VCaP (cell line): ENCODE measurements around the gene QPRT.
A peak's percentile ranks its signal among the peaks of the same experiment; 100 is the strongest.
"Not testable (repeated sequence)": the region's sequence is repeated elsewhere in the genome, so short reads cannot be mapped to it uniquely, and the experiment has no call there.

Experiments used
- H3K27ac ChIP-seq: fragments of 450-650 bp; 2 replicates; pipeline ENCODE4 v1.5.1; 2017
- TF ChIP-seq, protein P1 (sequence below): fragments of 450-650 bp; conservative IDR thresholded peaks from 2 replicates; pipeline ENCODE4 v1.5.1; 2017; ENCODE audit warnings: mild to moderate bottlenecking, moderate library complexity

The QPRT gene

DNA sequence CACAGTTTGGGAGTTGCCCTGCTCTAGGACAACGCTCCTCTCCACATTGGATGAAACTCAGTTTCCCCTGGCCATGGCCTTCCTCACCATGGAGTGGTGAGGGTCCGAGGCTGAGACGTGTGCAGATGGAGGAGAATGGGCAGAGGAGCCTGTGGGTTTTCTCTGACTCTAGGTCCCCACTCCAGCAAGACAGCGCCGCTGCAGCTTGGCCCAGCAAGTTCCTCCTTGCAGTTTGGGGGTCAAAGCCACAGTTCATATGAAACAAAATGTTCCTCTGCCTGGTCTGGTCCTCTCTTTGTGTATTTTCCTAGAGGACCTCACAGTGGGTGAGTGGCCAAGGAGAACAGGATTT, 64.5 kb downstream of the QPRT start:
- TF ChIP-seq, protein P1, sequence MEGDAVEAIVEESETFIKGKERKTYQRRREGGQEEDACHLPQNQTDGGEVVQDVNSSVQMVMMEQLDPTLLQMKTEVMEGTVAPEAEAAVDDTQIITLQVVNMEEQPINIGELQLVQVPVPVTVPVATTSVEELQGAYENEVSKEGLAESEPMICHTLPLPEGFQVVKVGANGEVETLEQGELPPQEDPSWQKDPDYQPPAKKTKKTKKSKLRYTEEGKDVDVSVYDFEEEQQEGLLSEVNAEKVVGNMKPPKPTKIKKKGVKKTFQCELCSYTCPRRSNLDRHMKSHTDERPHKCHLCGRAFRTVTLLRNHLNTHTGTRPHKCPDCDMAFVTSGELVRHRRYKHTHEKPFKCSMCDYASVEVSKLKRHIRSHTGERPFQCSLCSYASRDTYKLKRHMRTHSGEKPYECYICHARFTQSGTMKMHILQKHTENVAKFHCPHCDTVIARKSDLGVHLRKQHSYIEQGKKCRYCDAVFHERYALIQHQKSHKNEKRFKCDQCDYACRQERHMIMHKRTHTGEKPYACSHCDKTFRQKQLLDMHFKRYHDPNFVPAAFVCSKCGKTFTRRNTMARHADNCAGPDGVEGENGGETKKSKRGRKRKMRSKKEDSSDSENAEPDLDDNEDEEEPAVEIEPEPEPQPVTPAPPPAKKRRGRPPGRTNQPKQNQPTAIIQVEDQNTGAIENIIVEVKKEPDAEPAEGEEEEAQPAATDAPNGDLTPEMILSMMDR: no peak
- peak overlapping the region; percentile 98 for H3K27ac ChIP-seq

DNA sequence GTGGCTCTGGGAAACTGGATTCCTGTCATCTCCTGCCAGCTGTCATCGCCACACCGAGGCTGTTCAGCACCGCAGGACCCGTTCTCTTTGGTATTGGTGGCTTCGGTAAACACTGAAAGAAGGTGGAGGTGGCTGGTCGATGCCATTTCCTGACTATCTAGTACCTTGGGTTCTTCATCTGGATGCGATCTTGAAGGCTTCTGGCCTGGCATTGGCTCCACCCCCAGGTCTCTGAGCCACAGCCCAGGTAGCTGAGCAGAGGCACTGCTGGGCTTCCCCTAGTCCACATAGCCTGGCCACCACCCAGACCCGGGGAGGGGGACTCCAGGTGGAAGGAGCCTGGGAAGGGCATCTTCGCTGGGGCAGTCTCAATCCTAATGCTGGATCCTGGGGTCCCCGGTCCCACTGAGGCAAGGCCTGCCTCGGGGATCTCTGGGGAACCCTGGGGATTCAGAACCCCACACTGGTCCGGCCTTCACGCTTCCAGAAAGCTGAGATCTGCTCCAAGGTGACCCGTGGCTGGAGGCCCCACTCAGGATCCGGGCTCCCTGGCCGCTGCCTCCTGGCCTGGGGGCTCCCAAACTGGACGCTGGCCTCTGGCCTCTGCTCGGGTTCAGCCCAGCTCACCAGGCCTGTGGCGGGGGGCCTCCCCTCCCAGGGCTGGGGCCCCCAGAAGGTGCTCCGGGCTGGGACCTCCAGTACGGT, 65.0 kb downstream of the QPRT start:
- H3K27ac ChIP-seq: peak overlapping the region; percentile 98
- TF ChIP-seq, protein P1: no peak

DNA sequence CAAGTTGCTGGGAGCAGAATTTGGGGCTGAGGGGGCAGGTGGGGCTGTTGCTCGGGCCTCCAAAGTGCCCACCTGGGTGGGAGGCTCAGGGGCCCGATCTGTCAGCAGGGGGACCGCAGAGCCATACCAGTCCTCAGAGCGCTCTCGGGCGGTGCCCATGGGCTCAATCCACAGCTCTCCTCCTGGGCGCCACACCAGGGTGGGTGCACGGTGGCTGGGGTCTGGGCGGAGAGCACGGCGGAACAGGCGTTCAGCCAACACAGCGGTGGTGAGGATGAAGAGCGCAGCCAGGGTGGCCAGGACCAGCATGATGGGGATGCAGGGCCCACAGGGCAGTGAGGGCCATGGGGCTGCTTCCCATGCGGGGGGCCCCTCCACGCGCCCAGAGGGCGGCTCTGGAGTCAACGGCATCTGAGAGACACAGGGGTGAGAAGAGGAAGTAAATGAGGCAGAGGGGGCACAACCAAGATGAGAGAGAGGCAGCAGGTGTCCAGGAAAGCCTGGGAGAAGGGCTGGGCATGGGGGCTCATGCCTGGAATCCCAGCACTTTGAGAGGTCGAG, 65.6 kb downstream of the QPRT start:
- TF ChIP-seq, protein P1: no peak
- H3K27ac ChIP-seq: peak overlapping the region; percentile 98

DNA sequence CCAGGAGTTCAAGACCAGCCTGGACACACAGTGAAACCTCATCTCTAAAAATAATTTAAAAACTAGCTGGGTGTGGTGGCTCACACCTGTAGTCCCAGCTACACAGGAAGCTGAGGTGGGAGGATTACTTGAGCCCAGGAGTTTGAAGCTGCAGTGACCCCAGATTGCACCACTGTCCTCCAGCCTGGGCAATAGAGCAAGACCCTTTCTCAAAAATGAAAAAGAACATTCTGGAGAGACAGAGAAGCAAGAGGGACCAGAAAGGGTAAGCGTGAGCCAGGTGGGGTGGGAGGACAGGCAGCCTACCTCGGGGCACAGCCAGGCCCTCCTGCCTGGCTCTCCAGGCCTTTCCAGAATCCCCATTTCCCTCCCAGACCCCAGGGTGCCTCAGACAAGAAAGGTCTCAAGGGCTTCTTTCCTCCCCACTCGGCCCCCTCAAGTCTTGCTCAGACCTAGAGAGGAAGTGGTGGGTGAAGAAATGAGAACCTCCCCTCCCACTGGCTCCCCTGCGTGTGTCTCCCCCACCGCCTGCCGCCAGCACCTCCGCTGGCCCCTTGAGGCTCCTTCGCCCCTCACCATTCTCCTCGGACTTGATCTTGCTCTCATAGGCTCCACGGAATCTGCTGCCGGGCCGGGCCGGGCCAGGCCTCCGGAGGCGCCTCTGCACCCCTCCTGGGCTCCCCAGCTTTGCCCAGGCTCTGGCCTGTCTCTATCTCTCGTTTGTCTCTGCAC, 66.3 kb downstream of the QPRT start:
- peak overlapping the region; percentile 98; the same call in 1 of the 2 replicates for H3K27ac ChIP-seq
- TF ChIP-seq, protein P1: no peak

DNA sequence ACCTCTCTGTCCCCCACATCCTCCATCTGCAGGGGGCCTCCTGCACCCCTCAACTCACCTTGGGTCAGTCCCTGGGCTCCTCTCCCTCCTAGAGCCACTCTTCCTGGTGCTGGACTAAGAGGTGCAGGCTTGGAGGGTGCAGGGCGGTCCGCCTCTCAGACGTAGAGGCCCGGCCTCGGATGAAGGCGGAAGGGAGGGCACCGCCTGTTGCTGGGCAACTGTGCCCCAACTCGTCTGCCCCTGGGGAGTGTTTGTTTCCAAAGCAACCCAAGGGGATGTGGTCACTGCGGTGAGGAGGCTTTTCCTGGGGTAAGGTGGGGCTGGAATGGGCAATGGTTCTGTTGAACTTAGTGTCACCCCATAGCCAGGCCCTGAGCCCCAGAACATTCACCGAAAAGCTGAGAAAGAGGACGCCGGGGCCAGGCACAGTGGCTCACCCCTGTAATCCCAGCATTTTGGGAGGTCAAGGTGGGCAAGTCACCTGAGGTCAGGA, 66.9 kb downstream of the QPRT start, which contains the start of gene C16orf54:
C16orf54 (minus strand) TSS at position 138 of the 493 bp plus-strand sequence. CDS start 1,039 bp downstream, outside the sequence.
- TF ChIP-seq, protein P1: no peak
- peak within 1 kb of the TSS; percentile 98 for H3K27ac ChIP-seq

DNA sequence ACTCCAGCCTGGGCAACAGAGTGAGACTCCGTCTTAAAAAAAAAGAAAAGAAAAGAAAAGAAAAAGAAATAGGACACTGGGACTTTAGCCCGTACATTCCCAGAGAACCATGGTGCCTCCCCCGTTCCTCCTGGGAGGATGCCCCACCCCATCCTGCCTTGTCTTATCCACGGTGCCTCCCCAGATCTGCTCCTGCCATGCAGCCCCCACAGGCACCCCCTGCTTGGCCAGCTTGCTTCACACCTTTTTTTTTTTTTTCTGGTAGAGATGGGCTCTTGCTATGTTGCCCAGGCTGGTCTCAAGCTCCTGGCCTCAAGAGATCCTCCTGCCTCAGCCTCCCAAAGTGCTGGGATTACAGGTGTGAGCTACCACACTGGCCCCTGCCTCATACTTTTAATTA, 67.5 kb downstream of the QPRT start:
- not testable (repeated sequence) for H3K27ac ChIP-seq
